ENCODE data around the gene OR2AG2. TPM values are rescaled to one million over a fixed set of nuclear protein-coding genes. Genes with fewer than 3 reads are reported as not detected.
"Not testable (repeated sequence)": the region's sequence is repeated elsewhere in the genome, so short reads cannot be mapped to it uniquely, and the experiment has no call there.

The OR2AG2 gene, protein sequence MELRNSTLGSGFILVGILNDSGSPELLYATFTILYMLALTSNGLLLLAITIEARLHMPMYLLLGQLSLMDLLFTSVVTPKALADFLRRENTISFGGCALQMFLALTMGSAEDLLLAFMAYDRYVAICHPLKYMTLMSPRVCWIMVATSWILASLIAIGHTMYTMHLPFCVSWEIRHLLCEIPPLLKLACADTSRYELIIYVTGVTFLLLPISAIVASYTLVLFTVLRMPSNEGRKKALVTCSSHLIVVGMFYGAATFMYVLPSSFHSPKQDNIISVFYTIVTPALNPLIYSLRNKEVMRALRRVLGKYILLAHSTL
- total RNA-seq, result 0.25 and 0.54 TPM in 2 replicates
- long read RNA-seq, result 0 reads

DNA sequence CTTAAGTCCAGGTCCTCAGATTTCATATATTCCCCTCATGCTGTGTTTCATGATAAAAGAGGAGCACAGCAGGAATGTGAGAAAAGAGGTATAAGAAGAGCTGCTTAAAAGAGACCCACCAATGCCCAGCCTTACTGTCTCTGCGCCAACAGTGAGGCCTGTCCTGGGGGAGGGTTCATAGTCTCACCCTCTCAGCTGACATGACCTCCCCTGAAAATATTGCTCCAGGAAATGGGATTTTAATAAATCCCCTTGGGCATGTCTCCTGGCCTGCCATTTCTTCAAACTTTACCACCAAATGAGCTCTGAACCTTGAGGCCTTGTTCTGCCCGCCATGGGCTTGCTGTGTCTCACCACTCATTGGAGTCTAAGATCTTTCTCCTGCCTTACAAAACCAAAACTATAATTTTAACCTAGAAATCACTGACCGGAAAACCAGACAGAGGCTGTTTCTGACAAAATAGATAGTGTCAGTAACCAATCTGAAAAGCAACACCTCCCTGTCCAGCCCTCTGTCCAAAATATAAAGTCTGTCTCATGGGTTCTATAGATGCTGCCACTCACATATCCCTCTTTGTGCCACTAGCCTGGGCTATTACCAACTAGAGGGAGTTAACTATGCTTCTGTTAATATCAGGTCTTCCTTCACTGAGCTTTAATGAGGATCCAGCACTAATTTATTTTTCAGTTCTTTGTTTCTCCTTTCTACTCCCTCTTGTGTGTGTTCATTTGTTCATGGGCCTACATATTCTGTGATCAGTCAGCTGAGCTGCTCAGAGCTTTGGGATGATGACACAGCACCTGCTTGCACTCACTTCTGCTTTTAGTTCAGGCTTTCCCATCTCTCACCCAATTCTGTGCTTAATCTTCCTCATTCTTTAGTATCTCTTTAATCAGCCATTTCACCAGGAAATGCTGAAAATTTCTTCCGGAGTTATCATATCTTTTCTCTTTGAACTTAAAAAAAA lies at the start of gene OR2AG2:
TSS of gene OR2AG2 (minus strand) at position 51 of the 968 bp plus-strand sequence. CDS start 3,019 bp downstream, outside the sequence.
- DNase-seq (ENCODE audit: low read depth, low spot score), result no peak
- H3K27me3 Mint-ChIP-seq (ENCODE audit: low read depth), result no peaks in the 10 kb centered on the region
- H3K36me3 Mint-ChIP-seq (ENCODE audit: low read depth), result no peaks in the 10 kb centered on the region
- H3K27ac Mint-ChIP-seq (ENCODE audit: unreplicated experiment), result no peak within 1 kb of the TSS
- TF ChIP-seq, protein P1, sequence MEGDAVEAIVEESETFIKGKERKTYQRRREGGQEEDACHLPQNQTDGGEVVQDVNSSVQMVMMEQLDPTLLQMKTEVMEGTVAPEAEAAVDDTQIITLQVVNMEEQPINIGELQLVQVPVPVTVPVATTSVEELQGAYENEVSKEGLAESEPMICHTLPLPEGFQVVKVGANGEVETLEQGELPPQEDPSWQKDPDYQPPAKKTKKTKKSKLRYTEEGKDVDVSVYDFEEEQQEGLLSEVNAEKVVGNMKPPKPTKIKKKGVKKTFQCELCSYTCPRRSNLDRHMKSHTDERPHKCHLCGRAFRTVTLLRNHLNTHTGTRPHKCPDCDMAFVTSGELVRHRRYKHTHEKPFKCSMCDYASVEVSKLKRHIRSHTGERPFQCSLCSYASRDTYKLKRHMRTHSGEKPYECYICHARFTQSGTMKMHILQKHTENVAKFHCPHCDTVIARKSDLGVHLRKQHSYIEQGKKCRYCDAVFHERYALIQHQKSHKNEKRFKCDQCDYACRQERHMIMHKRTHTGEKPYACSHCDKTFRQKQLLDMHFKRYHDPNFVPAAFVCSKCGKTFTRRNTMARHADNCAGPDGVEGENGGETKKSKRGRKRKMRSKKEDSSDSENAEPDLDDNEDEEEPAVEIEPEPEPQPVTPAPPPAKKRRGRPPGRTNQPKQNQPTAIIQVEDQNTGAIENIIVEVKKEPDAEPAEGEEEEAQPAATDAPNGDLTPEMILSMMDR (conservative IDR thresholded peaks at IDR 0.05), result no peak
- no peaks in the 10 kb centered on the region for H3K4me1 Mint-ChIP-seq
- no peaks in the 10 kb centered on the region for H3K9me3 Mint-ChIP-seq
- no peak within 1 kb of the TSS for H3K4me3 Mint-ChIP-seq

DNA sequence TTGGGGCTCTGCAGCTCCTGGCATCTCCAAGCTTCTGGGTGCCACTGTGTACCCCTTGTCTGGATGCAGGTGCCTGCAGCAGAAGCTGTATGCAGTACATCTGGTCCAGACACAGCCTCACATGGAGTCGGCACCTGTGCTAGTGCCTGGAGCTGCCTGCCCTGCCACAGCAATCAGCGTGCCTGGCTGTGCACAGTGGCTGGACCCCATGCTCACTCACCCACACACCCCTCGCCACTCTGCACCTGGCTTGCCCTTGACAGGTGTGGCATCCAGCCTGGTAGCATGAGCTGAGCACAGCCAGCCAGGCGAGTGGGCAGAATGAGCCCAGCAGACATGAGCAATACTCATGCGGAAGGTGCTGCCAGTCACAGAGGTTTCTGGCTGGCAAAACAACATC lies 47.2 kb upstream of the OR2AG2 start:
- Mint-ChIP-seq H3K36me3 (ENCODE audit: low read depth) (peaks cover 5% of the 10 kb centered on the region), H3K4me1 (no peaks in the 10 kb centered on the region), H3K27ac (ENCODE audit: unreplicated experiment) (no peak overlapping the region), H3K27me3 (ENCODE audit: low read depth) (no peaks in the 10 kb centered on the region), H3K4me3 (no peak overlapping the region), H3K9me3 (peaks cover 4% of the 10 kb centered on the region)
- no peak for DNase-seq (ENCODE audit: low read depth, low spot score)
- TF ChIP-seq, protein P1 (conservative IDR thresholded peaks at IDR 0.05), result no peak

DNA sequence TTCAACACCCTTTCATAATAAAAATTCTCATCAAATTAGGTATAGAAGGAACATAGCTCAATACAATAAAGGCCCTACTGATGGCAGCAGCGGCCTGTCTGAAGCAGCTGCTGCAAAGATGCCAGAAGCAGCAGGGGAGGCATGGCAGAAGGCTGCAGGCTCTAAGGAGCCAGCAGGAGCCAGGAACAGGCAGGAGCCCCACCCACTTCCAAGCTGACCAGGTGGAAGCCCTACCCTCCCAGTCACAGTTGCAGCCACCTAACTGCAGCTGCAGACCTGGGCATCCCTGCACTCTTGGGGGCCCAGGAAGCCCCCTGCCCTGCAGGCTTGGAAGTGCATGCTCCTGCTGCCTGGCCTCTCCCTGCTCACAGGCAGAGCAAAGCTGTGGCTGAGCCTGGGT lies 45.9 kb upstream of the OR2AG2 start:
- Mint-ChIP-seq H3K9me3 (peaks cover 4% of the 10 kb centered on the region), H3K36me3 (ENCODE audit: low read depth) (peaks cover 5% of the 10 kb centered on the region), H3K4me3 (no peak overlapping the region), H3K4me1 (no peaks in the 10 kb centered on the region), H3K27ac (ENCODE audit: unreplicated experiment) (no peak overlapping the region), H3K27me3 (ENCODE audit: low read depth) (no peaks in the 10 kb centered on the region)
- TF ChIP-seq, protein P1 (conservative IDR thresholded peaks at IDR 0.05), result no peak
- DNase-seq (ENCODE audit: low read depth, low spot score), result no peak

DNA sequence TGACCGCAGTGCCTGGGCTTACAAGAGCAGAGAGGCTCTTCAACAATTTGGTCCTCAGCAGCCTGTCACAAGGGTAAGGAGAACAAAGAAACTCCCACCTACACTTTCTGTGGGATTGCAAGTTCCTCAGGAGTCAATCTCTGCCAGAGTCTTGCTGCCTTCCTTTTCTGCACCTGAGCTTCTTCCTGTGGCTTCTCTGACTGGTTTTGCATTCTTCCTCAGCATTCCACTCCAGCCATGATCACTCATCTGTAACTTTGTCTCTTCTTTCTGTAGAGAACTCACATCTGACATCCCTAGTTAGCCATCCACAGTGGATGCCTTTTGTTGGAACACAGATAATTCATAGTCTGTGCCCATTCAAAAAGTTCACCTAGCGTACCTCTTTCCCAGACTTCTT lies 41.9 kb upstream of the OR2AG2 start:
- Mint-ChIP-seq H3K9me3 (no peaks in the 10 kb centered on the region), H3K36me3 (ENCODE audit: low read depth) (no peaks in the 10 kb centered on the region), H3K27me3 (ENCODE audit: low read depth) (no peaks in the 10 kb centered on the region), H3K27ac (ENCODE audit: unreplicated experiment) (no peak overlapping the region), H3K4me1 (no peaks in the 10 kb centered on the region), H3K4me3 (no peak overlapping the region)
- no peak for DNase-seq (ENCODE audit: low read depth, low spot score)
- TF ChIP-seq, protein P1 (conservative IDR thresholded peaks at IDR 0.05), result no peak

DNA sequence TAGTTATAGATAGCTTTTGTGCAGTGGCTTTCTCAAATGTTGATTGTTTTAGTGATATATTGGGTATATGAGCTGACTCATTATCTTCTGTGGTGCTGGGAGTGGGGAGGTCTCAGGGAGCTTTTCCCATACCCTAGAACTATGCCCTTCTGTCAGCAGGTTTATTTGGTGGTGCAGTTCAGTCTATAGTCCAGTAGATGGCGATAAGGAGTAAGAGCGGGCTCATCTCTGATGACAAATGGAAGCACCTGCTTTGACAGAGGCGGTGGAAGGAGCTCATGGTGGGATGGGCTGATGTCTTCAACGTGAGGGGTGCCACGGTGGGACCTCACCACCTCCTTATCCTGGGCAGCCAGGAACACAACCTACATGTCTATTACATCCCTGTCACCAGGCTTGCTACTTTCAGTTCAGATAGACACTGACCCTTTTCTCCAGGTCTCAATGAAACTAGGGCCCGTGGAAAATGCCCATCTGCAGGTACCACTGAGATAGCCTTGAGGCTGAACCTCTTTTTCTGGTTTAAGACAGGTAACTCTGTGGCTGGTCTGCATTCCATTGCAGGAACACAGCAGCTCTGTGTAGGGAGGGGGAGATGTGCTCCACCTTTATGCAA lies 40.7 kb upstream of the OR2AG2 start:
- Mint-ChIP-seq H3K36me3 (ENCODE audit: low read depth) (no peaks in the 10 kb centered on the region), H3K4me3 (no peak overlapping the region), H3K27ac (ENCODE audit: unreplicated experiment) (no peak overlapping the region), H3K27me3 (ENCODE audit: low read depth) (no peaks in the 10 kb centered on the region), H3K9me3 (no peaks in the 10 kb centered on the region), H3K4me1 (no peaks in the 10 kb centered on the region)
- DNase-seq (ENCODE audit: low read depth, low spot score), result peak; percentile 29
- TF ChIP-seq, protein P1 (conservative IDR thresholded peaks at IDR 0.05), result peak; percentile 87

DNA sequence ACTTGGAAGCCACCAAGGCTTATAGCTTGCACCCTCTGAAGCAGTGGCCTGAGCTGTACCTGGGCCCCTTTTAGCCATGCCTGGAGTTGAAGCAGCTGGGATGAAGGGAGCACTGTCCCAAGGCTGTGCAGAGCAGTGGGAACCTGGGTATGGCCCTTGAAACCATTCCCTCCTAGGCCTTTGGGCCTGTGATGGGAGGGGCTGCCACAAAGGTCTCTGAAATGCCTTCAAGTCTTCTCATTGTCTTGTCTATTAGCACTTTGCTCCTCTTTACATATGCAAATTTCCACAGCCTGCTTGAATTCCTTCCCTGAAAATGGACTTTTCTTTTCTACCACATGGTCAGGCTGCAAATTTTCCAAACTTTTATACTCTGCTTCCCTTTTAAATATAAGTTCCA lies 29.3 kb upstream of the OR2AG2 start:
- not testable (repeated sequence) for DNase-seq (ENCODE audit: low read depth, low spot score); H3K4me3 Mint-ChIP-seq; H3K27me3 Mint-ChIP-seq (ENCODE audit: low read depth); H3K27ac Mint-ChIP-seq (ENCODE audit: unreplicated experiment); H3K9me3 Mint-ChIP-seq; H3K36me3 Mint-ChIP-seq (ENCODE audit: low read depth); H3K4me1 Mint-ChIP-seq

Data from neural crest cell (in vitro differentiated cells).